NT2/D1 (cell line): ENCODE data around the gene MYLK.

Experiments used
- YY1 ChIP-seq: IDR thresholded peaks from 2 replicates; pipeline ENCODE4 v1.6.1; 2011; ENCODE audit not compliant: insufficient read length, insufficient read depth
- ZNF274 ChIP-seq: IDR thresholded peaks from 2 replicates; pipeline ENCODE4 v1.6.1; 2011; ENCODE audit warnings: mild to moderate bottlenecking, low read depth, low read length

DNA sequence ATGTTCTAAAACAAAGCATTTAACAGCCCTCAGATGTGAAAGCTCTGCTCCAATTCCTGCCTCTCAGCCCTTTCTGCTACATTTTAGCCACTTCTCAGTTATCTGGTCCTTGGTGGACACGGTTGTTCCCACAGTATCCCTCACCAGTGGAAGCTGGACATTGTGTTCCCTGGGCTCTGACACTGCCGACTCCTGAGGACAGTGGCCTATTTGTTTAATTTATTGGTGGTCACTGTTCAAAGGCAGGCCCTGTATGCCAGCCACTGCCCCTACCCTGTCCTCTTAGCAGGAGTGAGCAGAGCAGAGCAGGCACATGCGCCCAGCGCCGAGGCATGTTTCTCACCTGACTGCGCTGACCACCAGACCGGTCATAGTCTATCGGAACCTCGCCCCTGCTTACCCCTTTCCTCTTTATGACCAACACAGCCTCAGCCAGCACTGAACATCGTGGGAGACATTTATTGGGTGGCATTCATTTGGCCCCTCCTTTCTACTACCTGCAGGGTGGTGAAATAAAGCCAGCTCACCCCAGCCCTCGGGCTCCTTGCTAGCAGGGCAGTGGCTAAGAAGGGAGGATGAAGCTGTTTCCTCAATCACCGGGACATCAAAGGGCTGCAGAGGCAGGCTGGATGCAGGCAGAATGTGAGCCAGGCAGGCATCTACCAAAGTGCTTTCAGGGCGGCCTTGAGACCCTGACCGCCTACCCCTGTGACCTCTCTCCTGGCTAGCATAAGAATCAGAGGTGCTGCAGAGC, 245.0 kb downstream of the MYLK start:
- TF ChIP-seq YY1 (no peak), ZNF274 (no peak)
